Femur (tissue), 1 donor: ENCODE measurements around the gene IQCK.
"Not testable (repeated sequence)": the region's sequence is repeated elsewhere in the genome, so short reads cannot be mapped to it uniquely, and the experiment has no call there.

Source experiments
- DNase-seq: peaks from one replicate; pipeline ENCODE4 v3.0.0-alpha.2; 2017

Gene IQCK, protein sequence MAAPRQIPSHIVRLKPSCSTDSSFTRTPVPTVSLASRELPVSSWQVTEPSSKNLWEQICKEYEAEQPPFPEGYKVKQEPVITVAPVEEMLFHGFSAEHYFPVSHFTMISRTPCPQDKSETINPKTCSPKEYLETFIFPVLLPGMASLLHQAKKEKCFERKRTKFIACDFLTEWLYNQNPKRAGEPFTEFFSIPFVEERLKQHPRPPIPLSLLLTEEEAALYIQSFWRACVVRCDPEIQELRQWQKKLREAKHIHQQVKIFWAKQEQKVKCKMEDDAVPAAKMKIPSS

DNA sequence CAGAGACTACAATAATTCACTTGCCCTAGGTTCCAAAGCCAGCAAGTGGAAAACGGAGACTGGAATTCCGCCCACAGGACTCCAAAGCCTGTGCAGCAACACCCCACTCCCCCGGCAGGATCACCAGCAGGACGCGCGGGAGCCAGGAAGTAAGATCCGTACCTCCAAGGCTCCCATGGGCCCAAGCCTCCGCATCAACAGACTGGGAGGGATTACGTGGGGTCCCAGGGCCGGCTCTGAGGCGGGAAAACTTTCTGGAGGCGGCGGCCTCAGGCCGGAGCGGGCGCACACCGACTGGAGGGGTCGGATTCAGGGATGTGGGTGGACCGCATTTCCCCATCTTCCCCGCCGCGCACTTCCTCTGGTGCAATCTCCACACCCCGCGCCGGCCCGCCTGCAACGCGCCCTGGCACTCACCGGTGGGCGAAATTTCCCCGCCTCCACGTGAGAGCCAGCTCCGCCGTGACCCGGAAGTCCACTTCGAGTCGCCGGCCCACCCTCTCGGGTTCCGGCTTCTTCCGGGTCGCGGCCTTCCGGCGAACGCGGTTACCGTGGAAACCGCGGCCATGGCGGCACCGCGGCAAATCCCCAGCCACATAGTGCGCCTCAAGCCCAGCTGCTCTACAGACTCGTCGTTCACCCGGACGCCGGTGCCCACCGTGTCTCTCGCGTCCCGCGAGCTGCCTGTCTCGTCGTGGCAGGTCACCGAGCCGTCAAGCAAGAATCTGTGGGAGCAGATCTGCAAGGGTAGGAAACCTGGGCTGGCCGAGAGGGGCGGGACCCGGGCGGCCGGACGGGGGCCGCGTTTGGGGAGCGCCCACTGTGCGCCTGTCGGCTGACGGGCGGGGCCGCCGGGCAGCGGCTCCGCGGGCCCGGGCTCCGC lies at the start of gene IQCK, which contains the start of gene KNOP1:
Gene IQCK (plus strand): TSS at position 531 of the 883 bp plus-strand sequence. CDS start 36 bp downstream, at position 567.
Gene KNOP1 (minus strand): TSS at position 487 of the 883 bp plus-strand sequence. CDS start 3,192 bp downstream, outside the sequence.
- DNase-seq = peak; percentile 94

DNA sequence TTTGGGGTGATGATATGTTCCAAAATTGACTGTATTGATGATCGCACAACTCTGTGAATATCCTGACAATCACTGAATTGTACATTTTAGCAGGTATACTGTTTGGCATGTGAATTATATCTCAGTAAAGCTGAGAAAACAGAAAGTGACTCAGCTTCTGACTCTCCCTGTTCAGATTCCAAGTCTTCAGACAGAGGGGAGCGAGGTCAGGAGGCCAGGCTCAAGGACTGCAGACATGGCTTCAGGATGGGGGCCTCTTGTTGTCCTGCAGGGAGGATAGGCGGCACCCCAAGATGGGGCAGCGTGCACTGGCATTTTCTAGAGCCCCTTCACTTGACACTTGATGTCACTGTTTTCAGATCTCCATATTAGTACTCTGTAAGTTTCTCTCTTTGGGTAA lies 45.7 kb upstream of the IQCK start:
- no peak for DNase-seq

DNA sequence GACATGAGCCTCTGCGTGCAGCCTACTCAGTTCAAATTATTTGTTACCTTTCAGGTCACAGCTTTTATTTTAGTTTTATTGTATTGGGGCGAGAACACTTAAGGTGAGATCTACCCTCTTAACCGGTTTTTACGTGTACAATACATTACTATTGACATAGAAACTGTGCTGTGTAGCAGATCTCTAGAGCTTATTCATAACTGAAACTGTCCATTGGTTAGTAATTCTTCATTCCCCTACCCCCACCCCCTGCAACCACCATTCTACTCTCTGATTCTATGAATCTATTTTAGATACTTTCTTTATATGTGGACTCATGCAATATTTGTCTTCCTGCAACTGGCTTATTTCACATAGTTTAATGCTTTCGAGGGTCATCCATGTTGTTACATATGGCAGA lies 43.6 kb upstream of the IQCK start:
- DNase-seq = no peak

DNA sequence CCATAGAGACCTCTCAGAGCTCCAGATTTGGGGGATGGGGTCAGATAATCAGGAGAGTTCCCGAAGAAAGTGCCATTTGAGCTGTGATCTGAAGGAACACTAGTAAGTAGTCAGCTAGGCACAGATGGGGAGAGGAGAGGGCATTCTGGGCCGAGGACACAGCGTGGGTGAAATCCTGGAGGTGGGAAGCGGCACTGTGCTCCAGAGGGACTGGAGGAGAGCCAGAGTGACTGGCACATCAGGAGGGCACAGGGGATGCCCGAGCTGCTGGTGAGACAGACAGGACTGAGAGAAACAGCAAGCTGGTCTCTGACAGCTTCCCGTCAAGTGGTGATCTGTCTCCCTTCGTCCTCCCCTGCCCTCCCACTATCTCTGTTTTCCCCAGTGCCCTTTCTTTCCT lies 40.7 kb upstream of the IQCK start:
- no peak for DNase-seq

DNA sequence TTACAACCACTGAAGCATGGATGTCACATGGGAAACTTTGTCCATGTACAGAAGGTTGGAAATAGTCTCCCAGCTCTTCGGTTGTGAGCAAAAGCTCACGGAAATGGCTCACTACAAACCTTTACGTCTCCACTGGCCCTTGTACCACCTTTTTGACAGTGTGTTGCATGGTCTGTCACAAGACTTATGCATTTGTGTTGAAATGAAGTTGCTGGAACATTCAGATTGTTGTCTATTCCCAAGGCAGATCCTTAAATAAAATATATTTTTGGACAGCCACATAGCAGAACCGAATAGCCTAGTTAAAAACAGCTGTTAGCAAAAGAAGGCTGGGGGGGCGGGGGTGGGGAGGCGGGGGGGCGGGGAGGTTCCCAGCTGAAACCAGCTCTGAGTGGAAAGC lies 39.3 kb upstream of the IQCK start:
- DNase-seq = no peak

DNA sequence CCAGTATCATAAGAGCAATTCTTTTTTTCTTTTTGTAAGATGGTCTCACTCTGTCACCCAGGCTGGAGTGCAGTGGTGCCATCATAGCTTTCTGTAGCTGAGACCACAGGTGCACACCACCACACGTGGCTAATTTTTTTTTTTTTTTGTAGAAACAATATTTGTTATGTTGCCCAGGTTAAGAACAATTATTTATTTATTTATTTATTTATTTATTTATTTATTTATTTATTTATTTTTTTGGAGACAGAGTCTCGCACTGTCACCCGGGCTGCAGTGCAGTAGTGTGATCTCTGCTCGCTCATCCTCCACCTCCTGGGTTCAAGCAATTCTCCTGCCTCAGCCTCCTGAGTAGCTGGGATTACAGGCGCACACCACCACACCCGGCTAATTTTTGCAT lies 38.8 kb upstream of the IQCK start:
- not testable (repeated sequence) for DNase-seq

DNA sequence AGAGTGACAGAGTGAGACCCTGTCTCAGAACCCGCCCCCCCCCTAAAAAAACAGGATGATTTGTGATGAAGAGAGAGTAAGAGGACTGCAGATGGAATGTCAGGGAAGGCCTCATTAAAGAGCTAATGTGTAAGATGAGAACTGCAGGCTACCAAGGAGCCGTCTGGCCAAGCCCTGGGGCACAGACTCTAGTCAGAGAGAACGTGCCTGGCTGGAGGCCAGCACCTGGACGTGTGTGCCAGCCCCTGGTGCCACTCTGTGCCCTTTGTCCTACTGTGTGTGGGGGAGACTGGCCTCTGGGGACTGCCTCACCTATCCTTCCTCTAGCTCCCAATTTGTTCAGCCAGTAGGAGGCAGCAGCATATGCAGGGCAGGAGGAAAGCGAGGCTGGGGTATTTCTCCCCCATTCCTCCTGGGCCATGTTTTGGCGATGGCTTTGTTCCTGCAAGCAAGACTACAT lies 37.2 kb upstream of the IQCK start:
- DNase-seq = no peak

DNA sequence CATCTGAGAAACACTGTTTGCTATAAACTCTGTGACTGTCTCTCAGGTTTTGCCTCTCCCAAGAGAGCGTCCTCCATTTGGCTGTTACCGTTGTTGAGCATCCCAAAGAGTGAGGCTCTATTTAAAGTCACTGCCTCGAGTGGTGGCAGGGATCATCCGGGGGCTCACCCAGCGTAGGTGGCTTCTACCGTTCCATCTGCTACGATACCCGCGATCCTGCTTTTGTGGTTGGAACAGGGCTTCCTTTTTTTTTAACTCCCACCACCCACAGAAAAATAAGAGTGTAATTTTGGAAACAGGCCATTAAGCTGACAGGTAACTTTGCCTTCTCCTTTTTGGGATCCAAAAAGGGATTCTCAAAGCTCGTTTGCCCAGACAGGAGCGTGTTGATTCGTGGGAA lies 36.4 kb upstream of the IQCK start:
- DNase-seq = no peak

DNA sequence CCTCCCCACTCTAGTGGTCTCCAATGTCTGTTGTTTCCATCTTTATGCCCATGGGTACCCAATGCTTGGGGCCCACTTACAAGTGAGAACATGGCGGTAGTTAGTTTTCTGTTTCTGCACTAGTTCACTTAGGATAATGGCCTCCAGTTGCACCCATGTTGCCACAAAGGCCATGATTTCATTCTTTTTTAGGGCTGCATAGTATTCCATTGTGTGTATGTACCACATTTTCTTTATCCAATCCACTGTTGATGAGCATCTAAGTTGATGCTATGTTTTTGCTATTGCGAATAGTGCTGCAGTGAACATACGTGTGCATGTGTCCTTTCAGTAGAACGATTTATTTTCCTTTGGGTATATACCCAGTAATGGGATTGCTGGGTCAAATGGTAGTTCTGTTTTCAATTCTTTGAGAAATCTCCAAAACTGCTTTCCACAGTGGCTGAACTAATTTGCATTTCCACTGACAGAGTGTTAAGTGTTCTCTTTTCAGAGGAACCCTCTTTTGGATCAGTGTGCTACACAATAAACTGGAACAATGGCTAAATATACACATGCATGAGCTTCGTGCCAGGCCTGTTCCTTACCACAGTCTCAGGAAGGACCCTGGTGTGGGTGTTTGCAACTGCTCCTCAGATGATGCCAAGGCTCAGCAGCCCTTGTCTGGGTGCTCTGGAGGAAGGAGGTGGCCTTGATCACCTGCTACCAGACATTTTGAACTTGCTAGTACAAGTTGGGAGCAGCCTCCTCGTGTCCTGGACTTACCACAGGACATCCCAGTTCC lies 34.4 kb upstream of the IQCK start:
- DNase-seq = no peak

DNA sequence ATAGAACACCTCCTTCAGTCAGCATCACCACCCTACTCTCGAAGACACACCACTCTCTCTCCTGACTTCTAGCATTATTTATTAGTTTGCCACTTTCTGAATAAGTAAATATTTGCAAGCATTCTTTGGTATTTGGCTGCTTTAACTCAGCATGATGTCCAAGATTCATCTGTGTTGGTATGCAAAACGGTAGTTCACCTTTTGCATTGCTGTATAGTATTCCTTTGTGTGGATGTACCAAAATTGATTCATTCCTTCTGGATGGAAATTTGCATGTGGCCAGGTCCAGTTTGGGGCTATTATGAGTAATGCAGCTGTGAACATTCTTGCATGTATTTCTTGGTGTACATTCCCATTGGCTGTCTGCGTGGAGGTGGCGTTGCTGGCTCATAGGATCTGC lies 32.9 kb upstream of the IQCK start:
- no peak for DNase-seq

DNA sequence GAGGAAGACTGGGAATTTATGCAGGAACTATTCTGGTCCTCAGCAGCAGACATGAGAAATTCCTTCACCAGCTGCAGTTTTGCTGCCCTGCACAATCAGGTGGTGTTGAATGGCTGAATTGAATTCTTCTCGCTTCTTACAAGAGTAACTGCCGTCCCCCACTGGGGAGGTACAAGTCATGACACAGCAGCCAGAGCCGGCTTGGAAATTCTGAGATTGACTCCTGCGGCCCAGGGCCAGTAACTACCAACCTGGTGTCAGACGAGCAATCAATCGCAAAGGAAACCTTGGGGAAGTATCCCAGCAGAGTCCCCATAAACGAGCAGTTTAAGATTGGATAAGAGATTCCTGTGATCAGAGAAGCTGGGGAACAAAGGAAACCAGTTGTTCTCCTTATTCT lies 30.8 kb upstream of the IQCK start:
- DNase-seq = no peak

DNA sequence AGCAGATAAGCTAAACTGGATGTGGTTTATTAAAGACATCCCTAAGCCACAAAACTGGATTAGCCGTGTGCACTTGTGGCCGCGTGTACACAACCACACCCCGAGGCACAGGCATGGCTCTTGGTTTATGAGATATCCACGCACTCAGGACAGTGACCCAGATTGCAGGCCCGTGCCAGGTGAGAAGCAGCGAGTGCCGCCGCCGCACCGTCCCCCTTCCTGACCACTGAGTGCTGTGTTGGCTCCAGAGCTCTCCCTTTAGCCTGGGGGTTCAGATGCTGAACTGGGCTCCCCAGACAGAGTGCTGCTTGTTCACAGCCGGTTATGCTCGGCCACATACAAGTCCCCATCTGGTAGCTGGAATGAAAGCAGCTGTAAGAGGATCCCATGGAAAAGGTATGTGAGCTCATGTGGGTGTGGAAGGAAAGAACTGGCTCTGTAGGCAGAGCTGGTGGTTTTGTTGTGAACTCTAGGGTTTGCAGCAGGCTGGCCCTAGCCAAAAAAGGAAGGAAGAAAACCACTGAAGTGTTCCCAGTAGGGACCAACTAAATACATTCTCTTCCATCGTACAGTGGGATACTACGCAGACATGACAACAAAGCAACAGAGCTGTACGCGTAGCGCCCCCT lies 29.6 kb upstream of the IQCK start:
- peak; percentile 41 for DNase-seq

DNA sequence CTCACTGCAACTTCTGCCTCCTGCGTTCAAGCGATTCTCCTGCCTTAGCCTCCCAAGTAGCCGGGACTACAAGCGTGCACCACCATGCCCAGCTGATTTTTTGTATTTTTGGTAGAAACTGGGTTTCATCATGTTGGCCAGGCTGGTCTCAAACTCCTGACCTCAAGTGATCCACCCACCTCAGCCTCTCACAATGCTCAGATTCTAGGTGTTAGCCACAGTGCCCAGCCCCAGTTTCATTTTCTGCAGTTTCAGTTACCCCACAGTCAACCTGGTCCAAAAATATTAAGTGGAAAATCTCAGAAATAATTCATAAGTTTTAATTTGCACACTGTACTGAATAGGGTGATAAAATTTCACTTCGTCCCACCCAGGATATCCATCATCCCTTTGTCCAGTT lies 28.7 kb upstream of the IQCK start:
- no peak for DNase-seq

DNA sequence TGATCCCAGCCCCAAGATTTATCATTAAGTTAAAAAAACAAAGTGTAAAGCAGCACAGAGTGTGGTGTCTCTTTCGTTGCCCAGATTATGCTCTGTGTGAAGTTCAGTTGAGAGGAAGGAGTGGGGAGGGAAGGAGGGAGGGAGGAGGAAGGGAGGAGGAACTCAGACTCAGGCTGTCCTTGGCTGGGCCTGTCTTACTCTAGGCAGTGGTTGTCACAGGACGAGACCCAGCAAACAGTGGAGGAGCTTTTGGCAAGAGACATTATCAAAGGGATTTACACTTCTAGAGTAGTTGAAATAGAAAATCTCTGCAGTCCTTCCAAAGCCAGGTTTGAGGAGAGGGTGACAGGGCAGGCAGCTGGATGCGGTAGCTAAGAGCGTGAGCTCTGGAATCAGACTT lies 27.9 kb upstream of the IQCK start:
- peak; percentile 35 for DNase-seq

DNA sequence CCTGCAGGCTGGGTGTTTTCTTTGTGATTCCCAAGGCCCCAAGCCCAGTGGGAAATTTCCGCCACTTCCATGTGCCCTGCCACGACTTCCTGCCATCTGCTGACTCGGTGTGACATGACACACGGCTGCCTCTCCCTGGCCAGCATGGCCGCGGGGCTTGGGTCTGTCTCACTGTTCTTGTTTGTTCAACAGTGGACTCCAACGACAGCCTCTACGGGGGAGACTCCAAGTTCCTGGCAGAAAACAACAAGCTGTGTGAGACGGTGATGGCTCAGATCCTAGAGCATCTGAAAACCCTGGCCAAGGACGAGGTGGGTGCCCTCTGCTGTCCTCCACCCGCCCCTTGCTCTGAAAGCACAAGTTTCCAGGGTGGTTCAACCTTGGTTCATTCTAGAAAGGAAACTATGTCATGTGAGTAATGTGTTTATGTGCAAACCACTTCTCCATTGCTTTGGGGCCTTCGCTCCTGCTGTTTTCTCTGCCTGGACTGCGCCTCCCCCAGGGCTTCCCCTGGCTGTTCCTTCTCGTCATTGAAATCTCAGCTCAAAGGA lies 26.8 kb upstream of the IQCK start:
- no peak for DNase-seq

DNA sequence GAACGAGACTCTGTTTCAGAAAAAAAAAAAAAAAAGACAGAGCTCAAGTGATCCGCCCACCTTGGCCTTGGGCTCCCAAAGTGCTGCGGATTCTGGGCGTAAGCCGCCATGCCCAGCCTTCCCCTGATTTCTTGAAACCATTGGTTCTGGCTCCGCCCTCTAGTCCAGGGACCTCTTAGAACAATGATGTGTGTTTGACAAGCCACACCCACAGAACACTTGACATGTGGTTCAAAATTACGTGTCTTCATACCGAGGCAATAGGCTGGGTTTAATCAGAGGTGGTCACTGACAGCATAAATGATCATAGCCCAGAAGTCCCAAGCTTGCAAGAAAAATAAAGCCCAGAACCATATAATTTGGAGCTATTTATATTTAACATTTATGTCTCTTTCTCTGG lies 23.1 kb upstream of the IQCK start:
- peak; percentile 66 for DNase-seq

DNA sequence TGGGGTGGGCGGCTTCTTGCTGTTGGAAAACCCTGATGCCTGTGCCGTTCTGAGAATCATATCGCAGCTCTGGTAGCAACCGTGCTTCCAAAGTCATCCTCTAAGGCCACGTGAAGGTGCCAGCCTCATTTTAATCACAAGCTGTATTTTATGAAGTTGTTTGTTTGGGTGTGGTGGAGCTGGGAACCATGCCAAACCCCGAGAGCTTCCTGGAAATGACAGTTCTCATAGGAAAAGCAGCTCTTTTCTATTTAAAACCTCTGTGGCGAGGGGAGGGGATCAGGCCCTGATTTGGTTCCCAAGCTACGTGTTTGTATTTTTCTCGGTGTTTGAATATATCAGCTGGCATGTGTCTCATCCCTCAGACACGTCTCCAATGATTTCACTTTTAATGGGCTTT lies 21.7 kb upstream of the IQCK start:
- peak; percentile 89 for DNase-seq

DNA sequence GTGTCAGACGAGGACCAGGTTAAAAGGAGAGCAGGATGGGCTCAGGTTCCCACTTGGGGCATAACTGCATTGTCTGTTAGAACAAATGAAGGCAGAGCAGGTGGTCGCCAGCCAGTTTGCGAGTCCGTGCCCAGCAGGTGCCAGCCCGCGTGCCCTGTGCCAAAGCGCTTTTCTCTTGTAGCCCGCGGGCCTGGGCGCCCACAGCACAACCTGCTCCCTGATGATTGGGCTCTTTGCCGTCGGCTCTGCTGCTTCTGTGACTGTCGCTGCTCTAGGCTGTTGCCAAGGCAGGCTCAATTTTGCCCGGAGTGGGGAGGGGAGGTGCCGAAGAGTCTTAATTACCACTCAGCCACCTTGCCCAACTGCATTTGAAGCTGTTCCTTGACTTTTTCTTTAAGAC lies 21.1 kb upstream of the IQCK start:
- DNase-seq = no peak

DNA sequence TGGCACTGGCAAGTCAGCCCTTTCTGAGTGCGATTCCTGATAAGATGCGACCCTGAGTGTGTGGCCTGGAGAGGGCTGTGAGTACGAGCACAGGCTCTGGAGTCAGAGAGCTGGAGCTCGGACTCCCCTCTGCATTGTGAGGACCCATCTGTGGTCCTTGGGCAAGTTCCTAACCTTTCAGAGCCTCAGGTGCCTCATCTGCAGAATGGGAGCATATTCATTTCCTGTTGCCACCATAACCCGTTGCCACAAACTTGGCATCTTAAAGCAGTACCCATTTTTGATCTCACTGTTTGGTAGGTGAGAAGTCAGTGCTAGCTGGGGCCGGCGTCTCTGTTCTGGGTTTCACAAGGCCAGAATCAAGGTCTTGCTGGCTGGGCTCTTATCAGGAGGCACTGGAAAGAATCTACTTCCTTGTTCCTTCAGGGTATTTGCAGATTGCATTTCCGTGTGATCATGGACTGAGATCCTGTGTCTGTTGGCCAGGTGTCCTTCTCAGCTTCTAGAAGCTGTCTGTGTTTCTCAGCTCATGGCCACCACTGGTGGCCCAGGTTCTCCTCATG lies 20.2 kb upstream of the IQCK start:
- DNase-seq = no peak

DNA sequence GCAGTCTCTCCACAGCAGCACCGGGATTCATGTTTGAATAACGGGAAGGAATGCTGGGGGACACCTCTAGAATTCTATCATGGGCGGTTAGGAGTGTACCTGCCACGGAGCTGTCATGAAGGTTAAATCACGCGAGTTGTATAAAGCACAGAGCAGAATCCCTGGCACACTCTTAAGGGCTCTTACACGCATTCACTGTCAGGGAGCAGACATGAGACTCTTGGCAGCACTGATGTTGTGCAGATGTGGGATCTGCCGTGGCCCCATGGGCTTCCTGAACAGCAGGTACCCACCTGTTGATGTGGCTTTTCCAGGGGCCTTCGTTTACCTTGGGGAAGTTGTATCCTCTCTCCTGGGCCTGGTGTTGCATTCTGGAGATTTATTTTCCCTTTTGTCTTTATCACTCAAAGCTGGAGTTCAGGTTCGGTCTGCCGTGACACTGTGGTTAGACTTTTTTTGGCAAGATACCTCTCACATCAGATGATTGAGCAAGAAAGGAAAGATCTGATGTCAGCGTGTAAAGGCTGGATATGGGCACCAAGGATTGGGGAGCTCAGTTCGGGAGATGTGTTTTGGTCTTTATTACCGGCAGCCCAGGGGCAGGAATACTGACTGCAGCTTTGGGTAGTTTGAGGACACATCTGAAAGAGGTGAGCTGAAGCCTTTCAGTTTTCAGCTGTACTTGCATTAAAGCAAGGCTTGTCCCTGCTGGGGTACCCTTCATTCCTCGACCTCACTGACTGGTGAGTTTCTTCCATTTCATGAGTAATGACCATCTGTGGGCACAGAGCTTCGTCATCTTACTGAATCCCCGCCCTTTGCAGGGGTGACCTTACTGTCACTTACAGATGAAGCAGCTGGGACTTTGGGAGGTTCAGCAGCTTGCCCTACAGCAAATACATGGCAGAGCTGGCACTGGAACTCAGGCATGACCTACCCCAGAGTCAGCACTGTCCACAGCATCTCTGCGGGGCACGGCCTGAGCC lies 19.3 kb upstream of the IQCK start:
- DNase-seq = no peak

DNA sequence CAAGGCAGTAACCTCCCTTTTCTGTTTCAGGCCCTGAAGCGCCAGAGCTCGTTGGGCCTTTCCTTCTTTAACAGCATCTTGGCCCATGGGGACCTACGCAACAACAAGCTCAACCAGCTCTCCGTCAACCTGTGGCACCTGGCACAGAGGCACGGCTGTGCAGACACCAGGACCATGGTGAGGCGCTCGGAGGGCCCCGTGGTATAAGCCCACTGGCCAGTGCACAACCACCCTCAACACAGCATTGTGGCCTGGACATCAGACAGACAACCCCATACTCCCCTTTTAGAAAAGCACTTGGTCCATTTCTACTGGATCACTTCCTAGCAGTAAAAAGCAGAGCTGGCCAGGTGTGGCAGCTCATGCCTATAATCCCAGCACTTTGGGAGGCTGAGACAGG lies 18.6 kb upstream of the IQCK start:
- DNase-seq = no peak
